NCI-H526 treated with DMSO at 0.1 percent for 48 hours (cell line): ENCODE data around the gene COCH.
"Not testable (repeated sequence)": the region's sequence is repeated elsewhere in the genome, so short reads cannot be mapped to it uniquely, and the experiment has no call there.

Experiments
- DNase-seq: peaks from one replicate; lab custom pipeline; 2025; lab: John Stamatoyannopoulos, UW

The COCH gene

GRCh38 chr14:30925254-30925653 is 50.9 kb downstream of the COCH start:
- no peak for DNase-seq

DNA sequence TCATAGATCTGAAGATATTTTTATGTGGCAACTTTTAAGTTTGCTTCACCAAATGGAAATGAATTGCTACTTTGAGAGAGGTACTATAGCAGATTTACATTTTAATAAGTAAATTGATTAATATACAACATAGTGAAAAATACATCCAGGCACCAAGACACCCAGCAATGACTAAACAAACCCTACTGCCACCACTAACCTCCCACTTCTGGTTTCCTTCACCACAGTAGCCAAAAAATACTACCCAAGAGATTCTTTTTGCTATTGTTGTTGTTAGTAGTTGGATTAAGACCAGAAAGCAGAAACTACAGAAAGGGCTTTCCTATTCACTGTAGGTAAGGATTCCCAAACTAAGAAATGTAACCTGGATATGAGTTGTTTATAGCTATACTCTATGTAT is 54.1 kb downstream of the COCH start:
- DNase-seq = no peak

GRCh38 chr14:30933937-30934336 is 59.6 kb downstream of the COCH start:
- DNase-seq = not testable (repeated sequence)

GRCh38 chr14:30935445-30935844 is 61.1 kb downstream of the COCH start:
- no peak for DNase-seq

- no peak for DNase-seq
Measured at GRCh38 chr14:30938617-30939016, 64.3 kb downstream of the COCH start.
